ENCODE measurements around the gene TET2.
"Not testable (repeated sequence)": the region's sequence is repeated elsewhere in the genome, so short reads cannot be mapped to it uniquely, and the experiment has no call there.

Gene TET2

DNA sequence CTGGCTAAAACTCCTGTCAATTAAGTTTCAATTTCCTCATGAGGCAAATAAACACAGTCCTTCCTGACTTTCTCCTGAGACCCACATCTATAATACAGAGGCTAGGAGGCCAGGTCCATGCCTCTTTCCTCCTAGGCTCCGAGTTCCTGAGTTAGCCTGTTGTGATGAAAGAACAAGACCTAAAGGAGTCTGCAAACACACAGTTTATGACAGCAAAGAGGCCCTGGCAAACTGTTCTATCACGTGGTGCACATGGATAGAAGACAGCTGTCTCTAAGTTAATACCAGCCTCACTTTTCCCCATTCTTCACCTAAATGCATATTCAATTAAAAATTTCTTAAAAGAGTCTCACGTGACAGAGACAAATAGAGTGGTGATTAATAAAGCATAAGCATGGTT, 145.2 kb downstream of the TET2 start:
- no peak for ATAC-seq

DNA sequence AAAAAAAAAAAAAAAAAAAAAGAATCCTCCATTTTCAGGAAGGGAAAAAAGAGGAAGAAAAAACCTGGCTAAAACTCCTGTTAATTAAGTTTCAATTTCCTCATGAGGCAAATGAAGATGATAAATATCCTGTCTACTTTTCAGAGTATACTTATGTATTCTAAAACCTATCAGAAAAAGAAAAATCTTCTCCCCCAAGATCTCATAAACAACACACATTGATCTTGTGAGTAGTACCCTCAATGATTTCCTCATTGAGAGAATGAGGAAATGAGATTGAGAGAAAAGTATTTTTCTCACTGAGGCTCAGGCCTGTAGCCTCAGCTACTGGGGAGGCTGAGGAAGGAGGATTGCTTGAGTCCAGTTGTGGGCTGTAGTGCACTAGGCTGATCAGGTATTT, 146.7 kb downstream of the TET2 start:
- DNase-seq (no peak), ATAC-seq (no peak)

More for the DNA sequence above, 145.2 kb downstream of the TET2 start:
- DNase-seq = no peak

DNA sequence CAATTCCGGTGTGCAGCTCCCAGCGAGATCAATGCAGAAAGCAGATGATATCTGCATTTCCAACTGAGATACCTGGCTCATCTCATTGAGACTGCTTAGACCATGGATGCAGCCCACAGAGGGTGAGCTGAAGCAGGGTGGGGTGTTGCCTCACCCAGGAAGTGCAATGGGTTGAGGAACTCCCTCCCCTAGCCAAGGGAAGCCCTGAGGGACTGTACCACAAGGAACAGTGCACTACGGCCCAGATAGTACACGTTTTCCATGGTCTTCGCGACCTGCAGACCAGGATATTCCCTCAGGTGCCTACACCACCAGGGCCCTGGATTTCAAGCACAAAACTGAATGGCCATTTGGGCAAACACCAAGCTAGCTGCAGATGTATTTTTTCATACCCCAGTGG, 150.0 kb downstream of the TET2 start:
- DNase-seq (no peak), ATAC-seq (no peak)

DNA sequence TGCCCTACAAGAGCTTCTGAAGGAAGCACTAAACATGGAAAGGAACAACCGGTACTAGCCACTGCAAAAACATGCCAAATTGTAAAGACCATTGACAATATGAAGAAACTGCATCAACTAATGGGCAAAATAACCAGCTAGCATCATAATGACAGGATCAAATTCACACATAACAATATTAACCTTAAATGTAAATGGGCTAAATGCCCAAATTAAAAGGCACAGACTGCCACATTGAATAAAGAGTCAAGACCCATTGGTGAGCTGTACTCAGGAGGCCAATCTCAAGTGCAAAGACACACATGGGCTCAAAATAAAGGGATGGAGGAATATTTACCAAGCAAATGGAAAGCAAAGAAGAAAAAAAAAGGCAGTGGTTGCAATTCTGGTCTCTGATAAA, 152.4 kb downstream of the TET2 start:
- not testable (repeated sequence) for DNase-seq, ATAC-seq

DNA sequence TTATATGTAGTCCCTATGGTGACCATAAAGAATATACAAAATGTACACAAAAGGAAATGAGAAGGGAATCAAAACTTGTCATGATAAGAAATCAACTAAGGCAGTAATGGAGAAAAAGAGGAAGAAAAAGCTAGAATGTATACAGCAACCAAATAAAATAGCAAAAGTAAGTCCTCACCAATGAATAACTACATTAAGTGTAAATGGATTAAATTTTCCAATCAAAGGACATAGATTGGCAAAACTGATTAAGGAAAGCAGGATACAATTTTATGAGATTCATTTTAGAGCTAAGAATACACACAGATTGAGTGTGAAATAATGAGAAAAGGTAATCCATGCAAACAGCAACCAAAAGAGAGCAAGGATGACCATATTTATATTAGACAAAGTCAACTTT, 157.4 kb downstream of the TET2 start:
- DNase-seq (no peak), ATAC-seq (no peak)

DNA sequence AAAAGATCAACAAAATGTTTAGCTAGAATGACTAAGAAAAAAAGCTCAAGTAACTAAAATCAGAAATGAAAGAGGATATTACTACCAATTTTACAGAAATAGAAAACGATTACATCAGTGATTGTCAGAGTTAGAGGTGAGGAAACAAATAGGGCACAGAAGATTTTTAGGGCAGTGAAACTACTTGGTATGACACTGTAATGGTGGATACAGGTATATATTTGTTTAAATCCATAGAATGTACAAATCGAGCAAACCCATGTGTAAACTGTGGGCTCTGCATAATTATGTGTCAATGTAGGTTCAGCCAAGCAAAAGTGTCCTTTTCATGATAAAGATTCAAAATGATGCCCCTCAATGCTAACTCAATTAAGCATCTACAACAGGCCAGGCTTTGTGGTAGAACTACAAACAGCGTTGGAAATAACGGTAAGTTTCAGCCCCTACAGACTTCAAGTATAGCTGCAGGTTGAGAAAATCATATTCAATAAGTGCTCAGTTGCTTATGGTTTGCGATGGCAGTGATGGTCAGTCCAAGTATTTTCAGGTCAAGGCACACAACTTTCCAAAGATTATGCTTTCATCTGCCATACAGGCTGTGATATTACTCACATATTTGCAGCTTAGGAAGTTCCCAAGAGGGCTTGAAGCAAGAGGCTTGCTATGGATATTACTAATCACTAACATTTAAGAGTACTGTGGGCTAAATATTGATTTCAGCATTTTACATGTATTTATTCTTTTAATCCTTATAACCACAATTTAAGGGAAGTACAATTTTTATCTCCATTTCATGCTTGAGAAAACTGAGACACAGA, 158.6 kb downstream of the TET2 start:
- DNase-seq (no peak), ATAC-seq (no peak)

DNA sequence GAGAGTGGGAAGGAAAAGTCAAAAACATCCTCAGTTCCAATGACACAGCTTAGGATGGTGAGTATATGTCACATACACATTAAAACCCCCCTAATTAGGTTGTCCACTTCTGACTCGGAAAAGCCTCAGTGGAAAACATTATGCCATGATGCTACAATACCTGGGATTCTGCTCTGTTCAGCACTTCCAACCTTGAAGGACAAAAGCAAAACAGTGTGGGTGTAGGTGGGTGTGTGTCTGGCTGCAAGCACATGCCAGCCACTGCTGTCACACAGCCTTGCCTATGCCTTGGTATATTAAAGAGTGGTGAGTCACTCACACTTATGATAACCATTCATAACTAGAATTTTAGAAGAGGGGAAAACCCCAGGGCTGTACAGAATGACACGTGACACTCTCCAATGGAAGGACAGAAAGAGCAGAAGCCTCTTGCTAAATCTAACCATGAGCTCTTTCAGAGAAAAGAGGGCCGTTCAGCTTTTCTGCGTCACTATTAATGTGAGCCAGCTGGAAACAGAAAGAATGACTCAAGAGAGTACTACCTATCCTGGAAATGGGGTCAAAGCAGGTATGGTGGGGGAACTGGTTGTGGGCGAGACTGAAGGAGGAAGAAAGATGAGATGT, 159.6 kb downstream of the TET2 start:
- peak; percentile 65 for DNase-seq
- ATAC-seq = peak; percentile 94

DNA sequence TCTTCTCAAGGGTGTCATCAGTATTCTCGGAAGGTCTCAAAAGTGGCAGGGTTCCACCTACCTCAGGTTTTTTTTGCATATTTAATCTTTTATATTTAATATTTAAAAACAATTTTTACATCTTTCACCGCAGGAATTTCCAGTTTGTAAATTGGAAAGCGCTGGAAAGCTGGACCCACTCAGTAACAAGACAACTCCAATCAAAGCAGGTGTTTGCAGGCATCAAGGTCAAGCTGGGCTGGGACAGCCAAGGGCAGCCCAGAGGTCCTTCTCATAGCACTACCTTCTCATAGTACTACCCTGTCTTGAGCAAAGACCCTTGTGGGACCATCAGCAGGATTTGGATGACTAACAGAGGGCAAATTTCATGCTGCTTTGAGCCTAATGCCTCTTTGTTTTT, 160.1 kb downstream of the TET2 start:
- DNase-seq = no peak
- no peak for ATAC-seq

DNA sequence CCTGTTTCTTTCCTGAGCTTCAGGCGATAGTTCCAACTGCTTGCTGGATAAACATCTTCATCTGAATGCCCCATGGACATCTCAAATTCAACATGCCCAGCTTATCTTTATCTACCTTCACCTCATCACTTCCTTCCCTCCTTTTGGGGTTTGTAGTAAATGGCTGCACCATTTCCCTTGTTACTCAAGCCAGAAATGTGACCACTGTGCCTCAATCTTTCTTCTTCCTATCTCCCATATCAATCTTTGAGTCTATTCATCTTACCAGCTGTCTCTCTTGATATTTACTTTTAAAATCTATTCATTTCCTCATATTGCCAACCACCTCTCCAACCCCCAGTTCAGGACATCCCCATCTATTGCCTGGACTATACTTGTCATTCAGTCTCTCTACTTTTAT, 171.8 kb downstream of the TET2 start:
- ATAC-seq = no peak
- no peak for DNase-seq

DNA sequence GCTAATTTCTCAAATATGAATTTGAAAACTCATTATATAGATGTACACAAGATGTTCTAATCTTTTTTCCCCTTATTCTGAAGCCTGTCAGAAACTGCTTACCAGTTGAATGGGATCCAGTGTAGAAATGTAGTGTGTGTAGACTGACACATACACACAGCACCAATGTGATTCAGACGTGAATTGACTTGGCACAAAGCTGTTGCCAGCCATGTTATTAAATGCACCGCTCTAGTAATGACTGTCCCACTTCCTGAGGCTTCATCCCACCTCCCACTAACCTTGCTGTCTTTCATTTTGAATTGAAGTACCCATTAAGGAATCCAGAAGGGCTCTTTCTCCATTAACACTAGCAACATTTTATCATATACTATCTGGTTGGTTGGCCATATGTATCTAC, 180.5 kb downstream of the TET2 start:
- DNase-seq = no peak
- peak; percentile 81 for ATAC-seq

DNA sequence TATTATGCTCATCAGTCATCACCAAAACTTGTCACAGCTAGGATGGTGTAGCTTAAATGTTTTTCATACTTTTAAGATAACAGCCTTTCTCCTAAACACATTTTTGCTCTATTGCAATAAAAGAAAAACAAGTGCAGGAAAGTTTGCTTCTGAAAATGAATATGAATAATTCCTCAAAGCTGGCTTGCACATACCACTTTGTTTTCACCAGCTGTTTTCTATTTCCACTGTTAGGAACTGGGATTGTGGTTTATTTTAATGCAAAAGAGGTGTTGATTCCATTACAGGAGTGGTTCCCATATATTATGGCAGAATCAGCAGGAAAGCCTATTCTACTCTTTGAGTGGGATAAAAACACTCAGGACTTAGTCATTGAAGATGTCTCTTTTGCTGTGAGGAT, 181.3 kb downstream of the TET2 start:
- ATAC-seq = no peak

DNA sequence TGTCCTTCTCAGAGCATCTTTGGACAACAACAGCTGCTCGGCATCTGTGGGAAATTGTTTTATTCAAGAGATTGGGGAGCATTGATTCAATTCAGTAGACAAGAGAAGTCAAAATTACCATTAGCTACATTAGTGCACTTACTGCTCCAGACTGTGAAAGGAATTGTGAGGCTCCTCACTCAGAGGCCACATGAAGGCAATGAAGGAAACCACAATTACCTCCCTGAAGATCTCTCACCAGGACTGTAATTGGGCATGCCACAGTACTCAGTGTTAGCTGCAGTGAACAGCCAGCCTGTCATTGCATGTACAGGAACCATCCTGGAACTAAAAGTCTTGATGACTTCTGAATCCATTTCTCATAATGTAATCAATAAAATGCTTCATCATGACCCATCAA, 182.4 kb downstream of the TET2 start:
- DNase-seq (no peak), ATAC-seq (peak; percentile 40)

More for the DNA sequence above, 181.3 kb downstream of the TET2 start:
- no peak for DNase-seq
